NCI-H2196 (cell line): ENCODE measurements around the gene ZNF580.
A peak's percentile ranks its signal among the peaks of the same experiment; 100 is the strongest.

Experiments
- DNase-seq: peaks from one replicate; lab custom pipeline; 2025; ENCODE audit not compliant: unreplicated experiment; lab: John Stamatoyannopoulos, UW

Gene ZNF580

GRCh38 chr19:55658846-55659459 lies 18.2 kb downstream of the ZNF580 start:
- no peak for DNase-seq

DNA sequence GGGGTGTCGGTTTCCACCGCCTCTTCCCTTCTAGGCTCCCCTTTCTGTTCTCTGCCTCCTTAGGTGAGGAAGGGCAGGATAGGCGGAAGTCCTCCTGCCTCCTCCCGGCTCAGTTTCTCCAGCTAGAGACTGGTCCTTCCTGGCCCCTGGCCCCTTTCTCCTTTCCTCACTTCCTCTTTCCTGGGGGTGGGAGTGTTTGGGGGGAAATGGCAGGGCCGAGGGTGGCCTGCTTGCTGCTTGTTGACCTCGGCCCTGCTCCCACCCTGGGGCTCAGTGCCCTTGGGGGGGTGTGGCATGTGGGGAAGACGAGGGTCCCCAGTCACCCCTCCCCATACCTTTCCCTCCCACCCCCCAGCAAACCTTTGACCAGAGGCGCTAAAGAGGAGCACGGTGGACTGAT lies 19.0 kb downstream of the ZNF580 start:
- no peak for DNase-seq

DNA sequence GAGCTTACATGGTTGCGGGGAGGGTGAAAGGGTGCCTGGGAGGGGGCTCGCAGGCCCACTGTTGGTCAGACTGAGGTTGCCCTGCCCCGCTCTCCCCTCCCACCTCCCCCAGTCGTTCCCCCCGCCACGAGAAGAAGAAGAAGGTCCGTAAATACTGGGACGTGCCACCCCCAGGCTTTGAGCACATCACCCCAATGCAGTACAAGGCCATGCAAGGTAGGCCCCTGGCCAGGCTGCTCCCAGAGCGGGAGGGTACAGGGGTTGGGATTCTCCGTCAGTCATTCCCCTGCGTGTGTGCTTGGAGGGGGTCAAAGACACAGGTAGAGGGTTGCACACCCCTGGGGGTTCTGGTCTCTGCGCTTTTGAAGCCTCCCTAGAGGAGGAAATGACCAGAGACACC lies 19.6 kb downstream of the ZNF580 start:
- no peak for DNase-seq

DNA sequence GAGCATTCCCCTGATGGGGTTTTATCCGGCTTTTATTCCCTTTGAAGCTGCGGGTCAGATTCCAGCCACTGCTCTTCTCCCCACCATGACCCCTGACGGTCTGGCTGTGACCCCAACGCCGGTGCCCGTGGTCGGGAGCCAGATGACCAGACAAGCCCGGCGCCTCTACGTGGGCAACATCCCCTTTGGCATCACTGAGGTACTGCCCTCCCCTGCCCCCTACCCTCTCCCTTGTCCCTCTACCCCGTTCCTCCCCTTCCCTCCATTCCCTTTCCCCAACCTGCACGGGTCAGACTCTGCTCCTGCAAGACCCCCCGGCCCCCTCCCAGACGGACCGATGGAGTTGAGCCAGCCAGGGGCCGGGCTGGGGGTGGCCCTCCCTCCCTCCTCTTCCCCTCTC lies 20.2 kb downstream of the ZNF580 start:
- no peak for DNase-seq

- DNase-seq = no peak
These were observed 21.0 kb downstream of the ZNF580 start for GRCh38 chr19:55661826-55662225.

DNA sequence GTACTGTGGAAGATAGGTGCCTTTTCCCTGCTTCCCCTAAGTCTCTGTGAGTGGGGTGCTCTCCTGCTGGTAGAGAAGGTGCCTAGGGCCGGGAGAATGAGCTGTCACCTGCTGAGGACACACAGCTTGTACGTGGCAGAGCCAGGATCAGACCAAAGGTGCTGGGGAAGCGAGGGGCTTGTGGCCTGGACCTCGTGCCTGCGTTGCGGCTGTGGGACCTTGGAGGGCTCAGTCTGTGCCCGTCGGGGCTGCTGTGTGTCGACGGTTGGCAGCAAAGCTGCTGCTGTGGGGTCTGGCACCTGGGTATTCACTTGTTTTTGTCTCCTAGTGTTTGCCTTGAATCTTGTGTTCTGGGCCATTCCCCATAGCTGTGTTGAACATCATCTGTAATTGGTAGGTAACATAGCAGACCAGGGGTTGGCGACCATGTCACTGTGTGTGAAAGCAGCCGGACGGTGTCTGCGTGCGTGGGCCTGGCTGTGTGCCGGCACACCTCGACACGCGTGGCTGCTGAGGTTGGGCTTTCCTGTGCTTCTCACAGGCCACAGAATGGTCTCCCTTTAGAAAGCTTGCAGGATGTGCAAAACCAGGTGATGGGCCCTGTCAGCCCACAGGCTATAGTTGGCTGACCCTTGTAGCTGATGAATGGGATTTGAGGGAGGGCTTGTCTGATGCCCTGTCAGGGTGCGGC lies 23.2 kb downstream of the ZNF580 start:
- no peak for DNase-seq

DNA sequence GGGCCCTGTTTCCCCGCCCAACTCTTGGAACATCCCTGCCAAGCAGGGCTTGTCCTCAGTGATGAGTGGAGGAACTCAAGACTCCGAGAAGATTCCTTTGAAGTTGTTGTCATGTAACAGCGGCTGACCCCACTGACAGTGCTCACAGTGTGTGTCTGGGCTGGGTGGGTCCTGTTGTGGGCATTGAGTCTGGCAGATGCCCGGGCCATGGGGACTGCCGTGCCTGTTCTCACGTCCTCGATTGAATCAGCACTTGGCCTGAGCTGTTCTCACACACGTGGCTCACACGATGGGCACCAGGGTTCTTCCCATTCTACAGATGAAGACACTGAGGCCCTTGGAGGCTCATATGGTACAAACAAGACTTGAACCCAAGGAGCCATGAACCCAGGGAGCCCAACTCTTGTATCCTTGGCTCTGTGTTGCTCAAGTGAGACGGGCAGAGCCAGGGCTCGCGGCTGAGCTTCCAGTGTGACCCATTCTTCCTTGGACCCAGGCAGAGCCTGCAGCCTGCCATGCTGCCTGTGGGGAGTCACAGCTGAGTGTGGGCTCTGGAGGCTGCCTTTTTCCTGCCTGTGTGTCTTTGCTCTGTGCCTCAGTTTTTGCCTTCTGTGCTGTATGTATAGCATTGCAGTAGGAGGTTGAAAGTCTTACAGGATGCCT lies 25.7 kb downstream of the ZNF580 start:
- DNase-seq = no peak

- no peak for DNase-seq
These were observed 26.2 kb downstream of the ZNF580 start for GRCh38 chr19:55667006-55667381.

- DNase-seq = no peak
These were observed 26.7 kb downstream of the ZNF580 start for GRCh38 chr19:55667511-55667910.

- DNase-seq = no peak
These were observed 27.2 kb downstream of the ZNF580 start for GRCh38 chr19:55667958-55668357.

GRCh38 chr19:55668603-55669348 lies 28.0 kb downstream of the ZNF580 start:
- no peak for DNase-seq

- DNase-seq = no peak
These were observed 28.8 kb downstream of the ZNF580 start for GRCh38 chr19:55669418-55670279.

DNA sequence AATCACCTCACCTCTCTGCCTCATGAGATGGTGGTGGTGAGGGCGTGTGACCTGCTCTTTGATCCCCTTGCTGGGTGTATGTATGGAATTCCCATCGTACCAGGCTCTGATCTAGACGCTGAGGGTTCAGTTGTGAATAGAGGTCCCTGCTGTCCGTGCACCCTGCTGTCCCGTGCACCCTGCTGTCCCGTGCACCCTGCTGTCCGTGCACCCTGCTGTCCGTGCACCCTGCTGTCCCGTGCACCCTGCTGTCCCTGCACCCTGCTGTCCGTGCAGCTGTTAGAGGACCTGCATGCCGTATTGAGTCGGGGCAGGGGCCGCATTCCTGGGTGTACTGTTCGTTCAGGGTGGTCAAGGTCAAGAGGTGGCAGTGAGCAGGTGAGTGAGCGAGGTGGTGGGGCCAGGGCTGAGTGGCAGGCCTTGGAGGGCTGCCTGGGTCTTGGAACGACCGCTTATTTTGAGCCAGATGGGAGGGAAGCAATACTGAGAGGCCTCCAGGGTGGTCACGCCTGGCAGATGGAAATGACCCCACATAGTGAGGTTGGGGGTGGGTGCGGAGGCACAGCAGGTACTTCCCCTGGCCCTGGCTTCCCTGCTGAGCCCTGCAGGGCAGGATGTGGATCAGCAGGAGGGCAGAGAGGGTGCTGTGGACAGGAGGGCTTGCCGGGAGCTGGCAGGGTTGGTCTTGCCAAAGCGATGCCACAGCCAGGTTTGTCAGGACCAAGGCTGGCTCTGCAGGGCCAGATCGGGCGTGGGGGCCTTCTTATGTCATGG lies 29.7 kb downstream of the ZNF580 start:
- DNase-seq = no peak

DNA sequence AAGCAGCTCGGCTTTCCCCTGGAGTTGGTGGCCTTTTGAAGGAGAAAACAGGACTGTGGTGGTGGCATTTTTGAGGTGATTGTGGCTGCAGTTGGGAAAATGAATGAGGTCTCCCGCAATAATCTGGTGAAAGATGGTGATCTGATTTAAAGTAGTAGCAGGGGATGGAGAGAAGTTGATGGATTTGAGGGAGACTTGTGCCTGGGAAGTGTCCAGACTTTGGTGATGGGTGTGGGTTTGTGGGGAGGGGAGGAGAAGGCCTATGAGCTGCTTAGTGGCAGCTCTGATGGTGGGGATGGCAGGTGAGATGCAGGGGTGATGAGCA lies 30.2 kb downstream of the ZNF580 start:
- DNase-seq = no peak

DNA sequence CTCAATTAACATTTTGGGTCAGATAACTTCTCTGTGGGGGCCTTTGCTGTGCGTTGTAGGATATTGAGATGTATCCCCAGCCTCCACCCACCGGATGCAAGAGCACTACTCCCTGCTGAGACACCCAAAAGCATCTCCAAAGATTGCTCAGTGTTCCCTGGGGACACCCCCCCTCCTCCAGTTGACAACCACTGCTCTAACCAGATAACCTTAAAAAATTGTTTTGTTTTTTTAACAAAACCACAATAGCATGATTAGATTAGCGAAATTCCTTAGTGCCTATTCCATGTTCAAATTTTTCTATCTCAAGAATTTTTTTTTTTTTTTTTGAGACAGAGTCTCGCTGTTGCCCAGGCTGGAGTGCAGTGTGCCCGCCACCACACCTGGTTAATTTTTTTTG lies 31.6 kb downstream of the ZNF580 start:
- no peak for DNase-seq

DNA sequence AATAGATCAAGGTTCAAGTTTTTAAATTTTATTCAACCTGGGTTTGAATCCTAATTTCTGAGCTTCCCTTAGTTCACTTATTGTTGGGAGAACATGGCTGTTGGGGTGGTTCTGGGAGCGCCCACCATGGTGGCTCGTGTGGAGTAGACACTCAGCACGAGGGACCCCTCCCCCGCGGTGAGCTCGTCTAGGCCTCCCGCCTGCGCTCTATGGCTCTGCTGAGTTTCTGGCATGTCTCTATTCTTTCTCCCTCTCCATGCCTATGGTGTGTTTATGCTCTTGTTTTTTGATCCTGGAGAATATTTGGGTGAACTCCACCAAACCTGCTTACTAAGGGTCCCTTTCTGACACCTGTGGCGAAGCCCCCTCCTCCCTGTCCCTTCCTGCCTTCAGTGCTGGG lies 32.7 kb downstream of the ZNF580 start:
- no peak for DNase-seq

DNA sequence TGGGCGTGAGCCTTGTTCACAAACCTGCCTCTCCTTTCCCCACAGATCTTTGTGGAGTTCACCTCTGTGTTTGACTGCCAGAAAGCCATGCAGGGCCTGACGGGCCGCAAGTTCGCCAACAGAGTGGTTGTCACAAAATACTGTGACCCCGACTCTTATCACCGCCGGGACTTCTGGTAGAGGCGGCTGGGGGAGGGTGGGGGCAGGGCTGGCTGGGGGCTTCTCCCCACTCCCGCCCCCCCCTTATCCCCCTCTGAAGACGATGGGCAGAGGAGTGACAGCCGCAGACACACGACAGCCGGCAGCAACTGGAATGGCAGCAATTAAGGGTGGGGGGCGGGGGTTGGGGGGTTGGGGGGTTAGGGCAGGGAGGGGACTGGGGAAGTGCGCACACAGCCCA lies 33.1 kb downstream of the ZNF580 start:
- DNase-seq = no peak

DNA sequence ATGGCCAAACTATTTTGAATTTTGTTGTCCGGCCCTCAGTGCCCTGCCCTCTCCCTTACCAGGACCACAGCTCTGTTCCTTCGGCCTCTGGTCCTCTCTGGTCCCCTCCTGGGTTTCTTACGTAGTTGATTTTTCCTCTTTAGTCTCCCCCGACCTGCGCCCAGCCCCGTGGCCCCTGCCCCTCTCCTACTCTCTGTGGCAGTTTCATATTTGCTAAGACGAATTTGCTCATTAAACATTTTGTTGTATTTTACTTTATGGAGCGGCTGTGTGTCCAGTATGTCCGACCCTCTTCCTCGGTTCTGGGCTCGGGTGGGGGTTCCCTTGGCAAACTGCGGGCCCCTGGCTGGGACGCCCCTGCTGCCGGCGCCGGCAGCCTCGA lies 33.6 kb downstream of the ZNF580 start:
- no peak for DNase-seq

DNA sequence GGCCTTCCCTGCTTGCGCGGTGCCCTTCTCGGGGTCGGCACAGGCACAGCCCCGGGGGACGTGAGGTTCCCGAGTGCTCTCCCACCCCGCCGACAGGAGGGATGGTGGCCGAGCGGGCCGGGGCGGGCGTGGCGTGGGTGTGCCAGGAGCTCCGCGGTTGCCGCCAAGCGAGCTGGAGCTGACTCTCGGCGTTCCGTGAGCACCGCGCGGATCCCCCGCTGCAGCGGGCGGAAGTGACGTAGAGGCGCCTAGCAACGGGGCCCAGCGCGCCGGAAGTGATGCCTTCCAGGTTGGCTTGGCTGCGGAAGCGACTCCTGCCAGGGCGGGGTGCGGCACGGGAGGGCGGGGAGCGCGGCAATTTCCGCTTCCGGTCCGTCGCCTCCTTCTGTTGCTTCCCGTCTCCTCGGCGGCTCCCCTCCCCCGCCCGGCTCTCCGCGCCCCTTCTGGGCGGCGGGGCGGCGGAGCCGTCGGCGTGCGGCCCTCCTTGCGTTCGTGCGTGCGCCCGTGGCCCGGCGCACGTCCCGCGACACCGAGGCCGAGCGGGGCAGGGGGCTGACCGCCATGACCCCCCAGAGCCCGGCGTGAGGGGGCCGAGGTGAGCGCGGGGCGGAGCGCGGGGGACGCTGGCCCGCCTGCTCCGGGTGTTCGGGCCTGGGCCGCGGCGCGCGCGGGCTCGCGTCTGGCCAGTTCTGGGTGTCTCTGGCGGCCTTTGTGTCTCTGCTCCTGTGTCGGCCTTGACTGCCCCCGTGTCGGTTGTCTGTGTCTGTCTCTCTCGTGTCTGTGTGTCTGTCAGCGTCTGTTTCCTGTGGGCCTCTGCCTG lies 34.2 kb downstream of the ZNF580 start, which contains the start of gene EPN1:
EPN1 (plus strand) TSS at position 386 of the 820 bp plus-strand sequence. CDS start 3,402 bp downstream, outside the sequence.
- peak; percentile 98 for DNase-seq
